GM12864 (cell line): ENCODE measurements around the gene THNSL1.
A peak's percentile ranks its signal among the peaks of the same experiment; 100 is the strongest.
"Not testable (repeated sequence)": the region's sequence is repeated elsewhere in the genome, so short reads cannot be mapped to it uniquely, and the experiment has no call there.

Source experiments
- DNase-seq: peaks from one replicate; pipeline ENCODE4 v3.0.0-alpha.2; 2011; ENCODE audit warnings: low read depth
- H3K4me3 ChIP-seq: 2 replicates; pipeline ENCODE4 v1.5.1; 2011; ENCODE audit warnings: mild to moderate bottlenecking, low read depth, low read length, control low read depth
- TF ChIP-seq, protein P1 (sequence below): IDR thresholded peaks from 2 replicates; pipeline ENCODE4 v1.5.1; 2011; ENCODE audit warnings: low read depth, mild to moderate bottlenecking, moderate library complexity, low read length, control low read depth, inconsistent platforms; ENCODE audit errors: missing control alignments

Gene THNSL1

DNA sequence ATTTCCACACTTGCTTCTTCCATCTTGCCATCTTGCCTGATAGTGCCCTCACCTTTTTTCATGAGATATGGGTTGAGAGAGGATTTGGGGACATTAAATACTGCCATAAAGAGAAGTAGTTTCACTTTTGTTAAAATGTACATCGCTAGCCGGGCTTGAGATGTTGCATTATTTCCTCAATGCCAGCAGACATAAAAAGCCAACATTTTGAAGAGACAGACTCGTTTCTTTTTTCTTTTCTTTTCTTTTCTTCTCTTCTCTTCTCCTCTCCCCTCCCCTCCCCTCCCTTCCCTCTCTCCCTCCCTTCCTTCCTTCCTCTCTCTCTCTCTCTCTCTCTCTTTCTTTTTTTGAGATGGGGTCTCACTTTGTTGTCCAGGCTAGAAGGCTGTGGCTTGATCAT is 18.4 kb upstream of the THNSL1 start:
- no peak overlapping the region for H3K4me3 ChIP-seq
- TF ChIP-seq, protein P1, sequence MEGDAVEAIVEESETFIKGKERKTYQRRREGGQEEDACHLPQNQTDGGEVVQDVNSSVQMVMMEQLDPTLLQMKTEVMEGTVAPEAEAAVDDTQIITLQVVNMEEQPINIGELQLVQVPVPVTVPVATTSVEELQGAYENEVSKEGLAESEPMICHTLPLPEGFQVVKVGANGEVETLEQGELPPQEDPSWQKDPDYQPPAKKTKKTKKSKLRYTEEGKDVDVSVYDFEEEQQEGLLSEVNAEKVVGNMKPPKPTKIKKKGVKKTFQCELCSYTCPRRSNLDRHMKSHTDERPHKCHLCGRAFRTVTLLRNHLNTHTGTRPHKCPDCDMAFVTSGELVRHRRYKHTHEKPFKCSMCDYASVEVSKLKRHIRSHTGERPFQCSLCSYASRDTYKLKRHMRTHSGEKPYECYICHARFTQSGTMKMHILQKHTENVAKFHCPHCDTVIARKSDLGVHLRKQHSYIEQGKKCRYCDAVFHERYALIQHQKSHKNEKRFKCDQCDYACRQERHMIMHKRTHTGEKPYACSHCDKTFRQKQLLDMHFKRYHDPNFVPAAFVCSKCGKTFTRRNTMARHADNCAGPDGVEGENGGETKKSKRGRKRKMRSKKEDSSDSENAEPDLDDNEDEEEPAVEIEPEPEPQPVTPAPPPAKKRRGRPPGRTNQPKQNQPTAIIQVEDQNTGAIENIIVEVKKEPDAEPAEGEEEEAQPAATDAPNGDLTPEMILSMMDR: no peak
- DNase-seq: no peak

GRCh38 chr10:25011591-25011990 is 4.8 kb upstream of the THNSL1 start:
- not testable (repeated sequence) for DNase-seq, H3K4me3 ChIP-seq

- TF ChIP-seq, protein P1: no peak
- no peak overlapping the region for H3K4me3 ChIP-seq
- DNase-seq: no peak
Observed at GRCh38 chr10:25014579-25014978, 1.8 kb upstream of the THNSL1 start.

DNA sequence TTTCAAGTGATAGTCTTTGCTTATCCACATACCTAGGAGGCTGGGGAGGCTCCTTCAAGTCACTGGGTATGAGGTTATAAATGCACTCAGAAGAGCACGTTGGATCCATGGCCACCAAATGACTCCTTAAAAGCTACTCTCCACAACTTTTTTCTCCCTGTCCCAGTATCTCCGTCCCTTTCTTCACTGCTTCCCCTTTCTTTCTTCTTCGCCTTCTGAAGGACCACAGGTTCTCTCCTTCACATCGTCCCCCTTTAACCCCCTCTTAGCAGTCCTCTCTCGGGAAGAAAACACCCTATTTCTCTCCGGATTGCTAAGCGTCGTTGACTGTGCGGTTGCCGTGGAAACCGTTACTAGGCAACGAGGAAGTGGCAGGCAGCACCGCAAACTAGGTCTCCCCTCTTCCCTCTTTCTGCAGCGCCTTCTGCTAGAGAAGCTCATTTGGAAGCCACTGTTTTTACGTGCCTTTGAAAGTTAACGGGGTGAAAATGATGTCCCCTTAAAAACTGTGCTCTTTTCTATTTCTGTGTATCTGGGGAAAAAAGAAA is 510 bp upstream of the THNSL1 start, which contains the start of gene ENKUR:
TSS of gene ENKUR (minus strand) at position 331 of the 548 bp plus-strand sequence. CDS start at position 109, 222 bp downstream.
- H3K4me3 ChIP-seq: peak within 1 kb of the TSS; percentile 67
- TF ChIP-seq, protein P1: no peak
- DNase-seq: peak; percentile 81

GRCh38 chr10:25017154-25017590 is 760 bp downstream of the THNSL1 start:
- TF ChIP-seq, protein P1: no peak
- H3K4me3 ChIP-seq: peak overlapping the region; percentile 67
- no peak for DNase-seq

- TF ChIP-seq, protein P1: no peak
- H3K4me3 ChIP-seq: peak overlapping the region; percentile 67; the same call in 1 of the 2 replicates
- DNase-seq: no peak
Observed at GRCh38 chr10:25017661-25018060, 1.2 kb downstream of the THNSL1 start.

- no peak overlapping the region for H3K4me3 ChIP-seq
- DNase-seq: no peak
- TF ChIP-seq, protein P1: no peak
Observed at GRCh38 chr10:25018703-25019102, 2.3 kb downstream of the THNSL1 start.

GRCh38 chr10:25023278-25023677 is 6.9 kb downstream of the THNSL1 start:
- no peak for DNase-seq
- H3K4me3 ChIP-seq: no peak overlapping the region
- TF ChIP-seq, protein P1: no peak
